Measurements from ENCODE around the gene SERPINC1.
"Not testable (repeated sequence)": the region's sequence is repeated elsewhere in the genome, so short reads cannot be mapped to it uniquely, and the experiment has no call there.

Gene SERPINC1

GRCh38 chr1:173862146-173862768 lies 54.9 kb downstream of the SERPINC1 start:
- DNase-seq = not testable (repeated sequence)

- DNase-seq = no peak
Observed at GRCh38 chr1:173861731-173862145, 55.4 kb downstream of the SERPINC1 start.

- DNase-seq = no peak
Observed at GRCh38 chr1:173860065-173860464, 57.1 kb downstream of the SERPINC1 start.

GRCh38 chr1:173859547-173859946 lies 57.6 kb downstream of the SERPINC1 start:
- DNase-seq = not testable (repeated sequence)

GRCh38 chr1:173857363-173857917 lies 59.7 kb downstream of the SERPINC1 start:
- DNase-seq = no peak

GRCh38 chr1:173856903-173857302 lies 60.2 kb downstream of the SERPINC1 start:
- DNase-seq = no peak

GRCh38 chr1:173856014-173856413 lies 61.1 kb downstream of the SERPINC1 start:
- no peak for DNase-seq
